GM12872 (cell line): Measurements from ENCODE around the gene SPDEF.

Source experiments
- CTCF ChIP-seq: IDR thresholded peaks from 3 replicates; pipeline ENCODE4 v1.5.1; 2011; ENCODE audit warnings: low read depth, mild to moderate bottlenecking, low read length, moderate library complexity; ENCODE audit not compliant: insufficient read depth

SPDEF gene

DNA sequence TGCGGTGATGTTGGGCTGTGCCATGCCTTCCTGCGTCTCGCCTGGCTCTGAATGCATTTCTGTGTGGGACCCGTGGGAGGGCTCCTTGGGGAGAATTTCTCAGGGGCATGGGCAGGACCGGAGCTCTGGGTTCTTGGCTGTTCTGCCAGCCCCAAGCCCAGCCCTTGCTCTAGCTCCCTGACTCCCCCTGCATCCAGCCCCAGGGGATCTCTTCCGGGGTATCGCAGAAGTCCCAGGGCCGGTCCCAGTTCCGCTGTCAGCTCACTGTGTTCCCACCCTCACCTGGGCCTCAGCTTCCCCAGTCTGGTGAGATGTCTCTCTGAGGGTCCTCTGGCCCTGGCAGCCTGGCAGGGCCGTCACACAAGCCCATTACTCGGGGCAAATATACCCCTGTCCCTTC is 20.5 kb downstream of the SPDEF start:
- TF ChIP-seq CTCF = no peak

DNA sequence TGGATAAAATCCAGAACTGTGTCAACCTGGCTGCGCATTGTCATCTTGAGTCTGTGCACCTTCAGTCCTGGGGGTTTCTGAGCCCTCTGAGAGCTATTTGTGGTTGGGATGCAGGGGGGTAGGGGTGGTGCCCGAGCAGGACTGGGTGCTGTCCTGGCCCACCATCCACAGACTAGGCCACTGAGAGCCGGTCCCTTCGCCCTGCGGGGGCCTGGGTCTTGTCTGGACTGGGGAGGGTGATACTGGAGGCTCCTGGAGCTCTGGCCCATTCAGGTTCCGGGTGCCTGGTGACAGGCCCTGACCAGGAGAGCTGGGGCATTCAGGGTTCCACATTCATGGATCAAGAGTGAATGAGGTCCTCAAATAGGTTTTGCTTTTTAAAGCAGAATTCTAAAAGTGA is 20.9 kb downstream of the SPDEF start:
- no peak for TF ChIP-seq CTCF

DNA sequence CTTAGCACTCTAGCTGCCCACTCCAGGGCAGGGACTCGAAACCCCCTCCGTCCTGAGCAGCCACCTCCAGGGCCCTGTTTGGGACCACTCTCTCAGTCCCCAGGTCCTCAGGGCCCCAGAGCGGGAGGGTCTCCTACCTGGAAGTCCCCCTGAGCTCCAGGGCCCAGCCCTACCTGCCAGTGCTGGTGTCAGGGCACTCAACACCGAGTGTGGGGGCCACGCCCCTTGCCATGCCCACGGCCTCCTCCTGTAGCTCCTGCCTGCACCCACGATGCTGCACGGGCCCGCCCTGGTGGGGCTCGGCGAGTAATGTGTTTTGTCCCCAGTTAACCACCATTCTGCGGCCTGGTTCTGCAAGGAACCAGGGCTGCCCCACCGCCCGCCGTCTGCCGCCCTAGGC is 21.5 kb downstream of the SPDEF start:
- TF ChIP-seq CTCF = no peak

DNA sequence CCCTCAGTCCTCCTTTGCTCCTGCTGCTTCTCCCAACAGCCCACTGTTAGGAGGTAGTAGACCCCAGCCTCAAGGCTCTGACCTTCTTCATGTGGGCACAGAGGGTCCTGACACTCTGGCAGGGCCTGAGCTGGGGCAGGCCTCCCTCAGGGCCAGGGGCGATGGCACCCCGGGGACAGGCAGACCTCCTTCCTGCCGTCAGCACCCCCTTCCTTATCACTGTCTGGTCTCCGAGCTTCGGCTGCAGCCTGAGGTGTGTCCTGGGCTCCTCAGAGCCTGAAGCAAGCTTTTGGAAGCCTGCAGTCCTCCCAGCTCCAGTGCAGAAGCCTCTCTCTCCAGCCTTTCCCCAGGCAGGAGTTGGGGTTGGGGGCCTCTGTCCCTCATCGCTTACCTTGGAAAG is 22.0 kb downstream of the SPDEF start:
- no peak for TF ChIP-seq CTCF

- TF ChIP-seq CTCF = no peak
These were observed 23.9 kb downstream of the SPDEF start for GRCh38 chr6:34532230-34532629.

DNA sequence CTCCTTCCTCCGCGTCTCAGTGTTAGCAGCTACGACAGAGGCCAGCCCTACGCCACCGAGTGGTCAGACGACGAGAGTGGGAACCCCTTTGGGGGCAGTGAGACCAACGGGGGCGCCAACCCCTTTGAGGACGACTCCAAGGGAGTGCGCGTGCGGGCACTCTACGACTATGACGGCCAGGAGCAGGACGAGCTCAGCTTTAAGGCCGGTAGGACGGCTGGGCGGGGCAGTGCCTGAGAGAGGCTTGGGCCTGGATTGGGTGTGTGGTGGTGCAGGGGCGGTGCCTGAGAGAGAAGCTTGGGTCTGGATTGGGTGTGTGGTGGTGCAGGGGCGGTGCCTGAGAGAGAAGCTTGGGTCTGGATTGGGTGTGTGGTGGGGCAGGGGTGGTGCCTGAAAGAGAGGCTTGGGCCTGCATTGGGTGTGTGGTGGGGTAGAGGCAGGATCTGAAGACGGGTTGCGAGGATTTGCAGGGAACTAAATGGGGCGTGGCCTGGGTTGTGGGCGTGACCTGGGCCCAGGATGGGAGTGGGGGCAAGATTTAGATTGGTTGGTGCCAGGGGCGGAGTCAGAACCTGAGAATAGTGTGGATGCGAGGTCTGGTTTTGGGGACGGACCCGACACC is 24.4 kb downstream of the SPDEF start:
- TF ChIP-seq CTCF = no peak

GRCh38 chr6:34530753-34531365 is 25.3 kb downstream of the SPDEF start:
- TF ChIP-seq CTCF = no peak
